GM23338 (cell line): ENCODE results near the gene CDR2. TPM values are rescaled to one million over a fixed set of nuclear protein-coding genes. Genes with fewer than 3 reads are reported as not detected.
A peak's percentile ranks its signal among the peaks of the same experiment; 100 is the strongest.

Experiments
- ATAC-seq: fragments of 200-7000 bp; cut with Tn5 transposase; 3 replicates; pipeline ENCODE4 v1.9.1; 2020
- DNase-seq: peaks from one replicate; pipeline ENCODE4 v3.0.0-alpha.2; 2015; ENCODE audit warnings: low spot score
- H2AFZ ChIP-seq: fragments of 200-600 bp; sonication (generic); 2 replicates; pipeline ENCODE4 v1.8.0; 2016; ENCODE audit warnings: antibody characterized with exemption, mild to moderate bottlenecking, moderate library complexity
- H3F3A ChIP-seq: fragments of 200-600 bp; sonication (generic); replicated peaks from 2 replicates; pipeline ENCODE4 v1.8.0; 2017; ENCODE audit warnings: antibody characterized with exemption, mixed run types, low read depth
- H3K27ac ChIP-seq: fragments of 200-600 bp; sonication (generic); 2 replicates; pipeline ENCODE4 v1.6.1; 2016; ENCODE audit warnings: low read depth
- H3K27me3 ChIP-seq: fragments of 200-600 bp; sonication (generic); 2 replicates; pipeline ENCODE4 v1.8.0; 2016; ENCODE audit warnings: mild to moderate bottlenecking, mixed run types, moderate library complexity; ENCODE audit not compliant: insufficient read depth
- H3K36me3 ChIP-seq: fragments of 200-600 bp; sonication (generic); 2 replicates; pipeline ENCODE4 v1.8.0; 2016; ENCODE audit warnings: mild to moderate bottlenecking; ENCODE audit not compliant: insufficient read depth
- H3K4me1 ChIP-seq: fragments of 200-600 bp; sonication (generic); 2 replicates; pipeline ENCODE4 v1.8.0; 2016; ENCODE audit warnings: mild to moderate bottlenecking, moderate library complexity; ENCODE audit not compliant: insufficient read depth
- H3K4me2 ChIP-seq: fragments of 200-600 bp; sonication (generic); 2 replicates; pipeline ENCODE4 v1.7.1; 2017; ENCODE audit warnings: mixed run types
- H3K4me3 ChIP-seq: fragments of 200-600 bp; sonication (generic); 2 replicates; pipeline ENCODE4 v1.6.1; 2016; ENCODE audit warnings: mixed run types
- H3K79me2 ChIP-seq: fragments of 200-600 bp; sonication (generic); replicated peaks from 2 replicates; pipeline ENCODE4 v1.8.0; 2017; ENCODE audit warnings: mild to moderate bottlenecking; ENCODE audit not compliant: insufficient read depth
- H3K9me2 ChIP-seq: fragments of 200-600 bp; sonication (generic); 2 replicates; pipeline ENCODE4 v1.8.0; 2017; ENCODE audit not compliant: insufficient read depth
- H4K20me1 ChIP-seq: fragments of 200-600 bp; sonication (generic); replicated peaks from 2 replicates; pipeline ENCODE4 v1.8.0; 2017; ENCODE audit warnings: mild to moderate bottlenecking; ENCODE audit not compliant: insufficient read depth
- H3K27ac Mint-ChIP-seq: 2 replicates; pipeline ENCODE4 v1.8.0; 2020; ENCODE audit warnings: inconsistent platforms, mild to moderate bottlenecking, moderate library complexity, mixed read lengths
- H3K27me3 Mint-ChIP-seq: 3 replicates; pipeline ENCODE4 v1.8.0; 2022; ENCODE audit warnings: low read depth, mild to moderate bottlenecking, moderate library complexity, mixed read lengths, inconsistent platforms; ENCODE audit not compliant: insufficient read depth, poor library complexity
- H3K36me3 Mint-ChIP-seq: 3 replicates; pipeline ENCODE4 v1.8.0; 2021; ENCODE audit warnings: low read depth, mild to moderate bottlenecking, inconsistent platforms, moderate library complexity, mixed read lengths
- H3K4me1 Mint-ChIP-seq: 3 replicates; pipeline ENCODE4 v1.8.0; 2020; ENCODE audit warnings: mild to moderate bottlenecking, inconsistent platforms, mixed read lengths
- H3K4me3 Mint-ChIP-seq: 3 replicates; pipeline ENCODE4 v1.8.0; 2021; ENCODE audit warnings: moderate library complexity, mild to moderate bottlenecking, inconsistent platforms, mixed read lengths
- H3K9me3 Mint-ChIP-seq: 3 replicates; pipeline ENCODE4 v1.8.0; 2020; ENCODE audit warnings: moderate library complexity, mild to moderate bottlenecking, inconsistent platforms, mixed read lengths
- CREB1 ChIP-seq: fragments of 250-450 bp; sonication (Bioruptor Pico); IDR thresholded peaks from 2 replicates; pipeline ENCODE4 v1.5.0; 2020; ENCODE audit warnings: low read depth, mild to moderate bottlenecking, moderate library complexity
- EZH2 ChIP-seq: fragments of 200-600 bp; sonication (generic); IDR thresholded peaks from one replicate; pipeline ENCODE4 v1.8.0; 2017; ENCODE audit warnings: antibody characterized with exemption, mild to moderate bottlenecking, low read depth; ENCODE audit not compliant: unreplicated experiment
- ZNF114 ChIP-seq: fragments of 250-450 bp; sonication (Bioruptor Pico); IDR thresholded peaks from 2 replicates; pipeline ENCODE4 v1.5.0; 2020; ENCODE audit warnings: mild to moderate bottlenecking, moderate library complexity
- polyA plus RNA-seq: library from polyadenylated mRNA; unstranded; fragments of >200 nt; fragmentation: Nextera tagmentation; extraction: Ambion mirVana; gene quantifications from 2 replicates; pipeline ENCODE4 v1.2.1, GENCODE V29; 2016
- total RNA-seq: library from RNA; depleted of rRNA; stranded (reverse); fragments of >200 nt; shearing (Covaris generic); gene quantifications from 2 replicates; pipeline ENCODE4 v1.2.3, GENCODE V29; 2014
- TF ChIP-seq, protein P1 (sequence below): IDR thresholded peaks from 2 replicates; pipeline ENCODE4 v1.6.1; 2016; ENCODE audit warnings: antibody characterized with exemption
- TF ChIP-seq, protein P2 (sequence below): IDR thresholded peaks from one replicate; pipeline ENCODE4 v1.6.1; 2018; ENCODE audit warnings: antibody characterized with exemption; ENCODE audit not compliant: unreplicated experiment

CDR2 gene
- total and polyA plus RNA-seq, 2 experiments from 2014 or later = 17.7 to 39.3 TPM

GRCh38 chr16:22347100-22347820 lies 27.2 kb downstream of the CDR2 start:
- H3K9me3 Mint-ChIP-seq = peaks cover 3% of the 10 kb centered on the region; the same call in 1 of the 3 replicates
- H3K79me2 ChIP-seq = peaks cover 20% of the 10 kb centered on the region
- H2AFZ ChIP-seq = no peak overlapping the region
- H3F3A ChIP-seq = 0 out of 2 replicates have a peak, but pooled peaks cover 2% of the 10 kb centered on the region
- DNase-seq (no peak), ATAC-seq (no peak)
- H3K27ac ChIP-seq = peak overlapping the region; percentile 29
- no peak overlapping the region for H3K4me3 Mint-ChIP-seq
- peaks cover 28% of the 10 kb centered on the region for H3K36me3 ChIP-seq
- H3K36me3 Mint-ChIP-seq = peaks cover 65% of the 10 kb centered on the region
- H3K9me2 ChIP-seq = no peaks in the 10 kb centered on the region; the same call in 1 of the 2 replicates
- no peaks in the 10 kb centered on the region for H3K4me1 ChIP-seq
- H3K27me3 ChIP-seq = no peaks in the 10 kb centered on the region
- H3K27me3 Mint-ChIP-seq = peaks cover 2% of the 10 kb centered on the region
- H4K20me1 ChIP-seq = peaks cover 6% of the 10 kb centered on the region
- TF ChIP-seq, protein P1, sequence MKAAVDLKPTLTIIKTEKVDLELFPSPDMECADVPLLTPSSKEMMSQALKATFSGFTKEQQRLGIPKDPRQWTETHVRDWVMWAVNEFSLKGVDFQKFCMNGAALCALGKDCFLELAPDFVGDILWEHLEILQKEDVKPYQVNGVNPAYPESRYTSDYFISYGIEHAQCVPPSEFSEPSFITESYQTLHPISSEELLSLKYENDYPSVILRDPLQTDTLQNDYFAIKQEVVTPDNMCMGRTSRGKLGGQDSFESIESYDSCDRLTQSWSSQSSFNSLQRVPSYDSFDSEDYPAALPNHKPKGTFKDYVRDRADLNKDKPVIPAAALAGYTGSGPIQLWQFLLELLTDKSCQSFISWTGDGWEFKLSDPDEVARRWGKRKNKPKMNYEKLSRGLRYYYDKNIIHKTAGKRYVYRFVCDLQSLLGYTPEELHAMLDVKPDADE = no peak
- no peak for TF ChIP-seq CREB1 (CRISPR knock-in tag)
- TF ChIP-seq, protein P2, sequence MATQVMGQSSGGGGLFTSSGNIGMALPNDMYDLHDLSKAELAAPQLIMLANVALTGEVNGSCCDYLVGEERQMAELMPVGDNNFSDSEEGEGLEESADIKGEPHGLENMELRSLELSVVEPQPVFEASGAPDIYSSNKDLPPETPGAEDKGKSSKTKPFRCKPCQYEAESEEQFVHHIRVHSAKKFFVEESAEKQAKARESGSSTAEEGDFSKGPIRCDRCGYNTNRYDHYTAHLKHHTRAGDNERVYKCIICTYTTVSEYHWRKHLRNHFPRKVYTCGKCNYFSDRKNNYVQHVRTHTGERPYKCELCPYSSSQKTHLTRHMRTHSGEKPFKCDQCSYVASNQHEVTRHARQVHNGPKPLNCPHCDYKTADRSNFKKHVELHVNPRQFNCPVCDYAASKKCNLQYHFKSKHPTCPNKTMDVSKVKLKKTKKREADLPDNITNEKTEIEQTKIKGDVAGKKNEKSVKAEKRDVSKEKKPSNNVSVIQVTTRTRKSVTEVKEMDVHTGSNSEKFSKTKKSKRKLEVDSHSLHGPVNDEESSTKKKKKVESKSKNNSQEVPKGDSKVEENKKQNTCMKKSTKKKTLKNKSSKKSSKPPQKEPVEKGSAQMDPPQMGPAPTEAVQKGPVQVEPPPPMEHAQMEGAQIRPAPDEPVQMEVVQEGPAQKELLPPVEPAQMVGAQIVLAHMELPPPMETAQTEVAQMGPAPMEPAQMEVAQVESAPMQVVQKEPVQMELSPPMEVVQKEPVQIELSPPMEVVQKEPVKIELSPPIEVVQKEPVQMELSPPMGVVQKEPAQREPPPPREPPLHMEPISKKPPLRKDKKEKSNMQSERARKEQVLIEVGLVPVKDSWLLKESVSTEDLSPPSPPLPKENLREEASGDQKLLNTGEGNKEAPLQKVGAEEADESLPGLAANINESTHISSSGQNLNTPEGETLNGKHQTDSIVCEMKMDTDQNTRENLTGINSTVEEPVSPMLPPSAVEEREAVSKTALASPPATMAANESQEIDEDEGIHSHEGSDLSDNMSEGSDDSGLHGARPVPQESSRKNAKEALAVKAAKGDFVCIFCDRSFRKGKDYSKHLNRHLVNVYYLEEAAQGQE = no peak
- no peak for TF ChIP-seq ZNF114 (CRISPR knock-in tag)
- no peak overlapping the region for H3K4me3 ChIP-seq
- H3K27ac Mint-ChIP-seq = no peak overlapping the region
- no peaks in the 10 kb centered on the region; the same call in 2 of the 3 replicates for H3K4me1 Mint-ChIP-seq
- no peak overlapping the region for H3K4me2 ChIP-seq

- Mint-ChIP-seq H3K4me3 (no peak overlapping the region), H3K36me3 (peaks cover 57% of the 10 kb centered on the region), H3K4me1 (no peaks in the 10 kb centered on the region; the same call in 2 of the 3 replicates), H3K9me3 (0 out of 3 replicates have a peak, but pooled peaks cover under 1% of the 10 kb centered on the region), H3K27ac (no peak overlapping the region), H3K27me3 (peaks cover 2% of the 10 kb centered on the region)
- TF ChIP-seq EZH2 = no peak
- ATAC-seq (no peak), DNase-seq (no peak)
- Histone ChIP-seq H3K4me1 (no peaks in the 10 kb centered on the region), H3K79me2 (peaks cover 13% of the 10 kb centered on the region), H3K36me3 (peaks cover 28% of the 10 kb centered on the region), H3K9me2 (no peaks in the 10 kb centered on the region; the same call in 1 of the 2 replicates), H4K20me1 (peaks cover 6% of the 10 kb centered on the region; the same call in 1 of the 2 replicates), H2AFZ (no peak overlapping the region), H3K27ac (no peak overlapping the region), H3K4me3 (no peak overlapping the region), H3K4me2 (no peak overlapping the region), H3F3A (0 out of 2 replicates have a peak, but pooled peaks cover 2% of the 10 kb centered on the region), H3K27me3 (no peaks in the 10 kb centered on the region)
Measured at GRCh38 chr16:22346483-22346882, 27.9 kb downstream of the CDR2 start.
